COLO668 (cell line): ENCODE results near the gene HCAR2.
"Not testable (repeated sequence)": the region's sequence is repeated elsewhere in the genome, so short reads cannot be mapped to it uniquely, and the experiment has no call there.

Experiments
- DNase-seq: peaks from one replicate; lab custom pipeline; 2025; ENCODE audit not compliant: unreplicated experiment; lab: John Stamatoyannopoulos, UW

HCAR2 gene

GRCh38 chr12:122702890-122703611, at the start of gene HCAR2:
Gene HCAR2, minus strand, starts transcription at chr12:122703357. Its CDS starts 74 bp downstream, at chr12:122703283.
- not testable (repeated sequence) for DNase-seq

GRCh38 chr12:122752464-122753318, 49.5 kb upstream of the HCAR2 start, which contains the start of gene DENR:
Gene DENR, plus strand, starts transcription at chr12:122752824. Its CDS starts 878 bp downstream, at chr12:122753702.
- peak; percentile 99 for DNase-seq

GRCh38 chr12:122750781-122751515, 47.8 kb upstream of the HCAR2 start:
- not testable (repeated sequence) for DNase-seq

GRCh38 chr12:122749569-122750332, 46.6 kb upstream of the HCAR2 start:
- DNase-seq = no peak

- DNase-seq = no peak
Measured at GRCh38 chr12:122747224-122748135, 44.3 kb upstream of the HCAR2 start.

GRCh38 chr12:122743895-122744525, 40.9 kb upstream of the HCAR2 start:
- no peak for DNase-seq

- DNase-seq = no peak
Measured at GRCh38 chr12:122740351-122740750, 37.2 kb upstream of the HCAR2 start.

GRCh38 chr12:122738571-122738970, 35.4 kb upstream of the HCAR2 start:
- no peak for DNase-seq

- DNase-seq = no peak
Measured at GRCh38 chr12:122732611-122733010, 29.5 kb upstream of the HCAR2 start.

- DNase-seq = no peak
Measured at GRCh38 chr12:122732170-122732569, 29.0 kb upstream of the HCAR2 start.

- peak; percentile 51 for DNase-seq
Measured at GRCh38 chr12:122730215-122731014, 27.3 kb upstream of the HCAR2 start, which contains the start of gene HCAR1. Gene HCAR1, minus strand, starts transcription at chr12:122730844. Its CDS starts 505 bp downstream, at chr12:122730339.

- no peak for DNase-seq
Measured at GRCh38 chr12:122729583-122730214, 26.5 kb upstream of the HCAR2 start.

GRCh38 chr12:122726080-122726558, 23.0 kb upstream of the HCAR2 start:
- DNase-seq = no peak

- no peak for DNase-seq
Measured at GRCh38 chr12:122725452-122726079, 22.4 kb upstream of the HCAR2 start.

GRCh38 chr12:122724641-122725243, 21.6 kb upstream of the HCAR2 start:
- no peak for DNase-seq

- no peak for DNase-seq
Measured at GRCh38 chr12:122722387-122722786, 19.2 kb upstream of the HCAR2 start.
